Eye (tissue), 1 donor: ENCODE measurements around the gene SGSM2.

ENCODE experiments used
- DNase-seq: peaks from one replicate; pipeline ENCODE4 v3.0.0-alpha.2; 2015

Gene SGSM2

GRCh38 chr17:2369039-2369438 is 31.7 kb downstream of the SGSM2 start:
- no peak for DNase-seq

GRCh38 chr17:2369551-2370210 is 32.4 kb downstream of the SGSM2 start:
- no peak for DNase-seq

- no peak for DNase-seq
These were observed 32.9 kb downstream of the SGSM2 start for GRCh38 chr17:2370211-2370589.

GRCh38 chr17:2371183-2372130 is 34.2 kb downstream of the SGSM2 start:
- no peak for DNase-seq

GRCh38 chr17:2372180-2372579 is 34.9 kb downstream of the SGSM2 start:
- DNase-seq, result no peak

GRCh38 chr17:2372681-2373080 is 35.4 kb downstream of the SGSM2 start:
- no peak for DNase-seq

GRCh38 chr17:2373179-2373578 is 35.9 kb downstream of the SGSM2 start:
- no peak for DNase-seq

GRCh38 chr17:2374549-2375285 is 37.4 kb downstream of the SGSM2 start:
- DNase-seq, result no peak

GRCh38 chr17:2375406-2375805 is 38.1 kb downstream of the SGSM2 start:
- no peak for DNase-seq

GRCh38 chr17:2376107-2376506 is 38.8 kb downstream of the SGSM2 start:
- no peak for DNase-seq

GRCh38 chr17:2377659-2378058 is 40.4 kb downstream of the SGSM2 start:
- no peak for DNase-seq

GRCh38 chr17:2378905-2379304 is 41.6 kb downstream of the SGSM2 start:
- DNase-seq, result no peak

- DNase-seq, result no peak
These were observed 42.4 kb downstream of the SGSM2 start for GRCh38 chr17:2379489-2380225.

GRCh38 chr17:2380226-2380922 is 43.1 kb downstream of the SGSM2 start:
- DNase-seq, result no peak

- no peak for DNase-seq
These were observed 43.8 kb downstream of the SGSM2 start for GRCh38 chr17:2380950-2381649.

- no peak for DNase-seq
These were observed 46.4 kb downstream of the SGSM2 start for GRCh38 chr17:2383628-2384167.

GRCh38 chr17:2384439-2385127 is 47.3 kb downstream of the SGSM2 start:
- no peak for DNase-seq

GRCh38 chr17:2385240-2386210 is 48.2 kb downstream of the SGSM2 start:
- DNase-seq, result no peak

GRCh38 chr17:2386400-2387085 is 49.2 kb downstream of the SGSM2 start:
- DNase-seq, result no peak
